CD4-positive, alpha-beta T cell treated with Interleukin-15 for 4 hours (primary cell): ENCODE data around the gene SCGN.

Experiments used
- DNase-seq: peaks from one replicate; pipeline ENCODE4 v3.0.0-alpha.2; 2020; ENCODE audit warnings: low spot score

Gene SCGN

DNA sequence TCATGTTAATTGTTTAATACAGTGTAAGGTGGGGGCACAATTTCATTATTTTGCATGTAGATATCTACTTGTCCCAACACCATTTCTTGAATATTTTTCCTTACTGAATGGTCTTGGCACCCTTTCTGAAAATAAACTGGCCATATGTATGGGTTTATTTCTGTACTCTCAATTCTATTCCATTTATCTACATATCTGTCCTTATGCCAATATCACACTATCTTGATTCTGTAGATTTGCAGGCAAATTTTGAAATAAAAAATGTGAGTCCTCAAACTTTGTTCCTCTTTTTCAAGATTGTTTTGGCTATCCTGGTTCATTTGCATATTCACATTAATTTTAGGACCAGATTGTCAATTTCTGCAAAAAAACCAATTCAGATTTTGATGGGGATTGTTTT lies 34.8 kb downstream of the SCGN start:
- no peak for DNase-seq

DNA sequence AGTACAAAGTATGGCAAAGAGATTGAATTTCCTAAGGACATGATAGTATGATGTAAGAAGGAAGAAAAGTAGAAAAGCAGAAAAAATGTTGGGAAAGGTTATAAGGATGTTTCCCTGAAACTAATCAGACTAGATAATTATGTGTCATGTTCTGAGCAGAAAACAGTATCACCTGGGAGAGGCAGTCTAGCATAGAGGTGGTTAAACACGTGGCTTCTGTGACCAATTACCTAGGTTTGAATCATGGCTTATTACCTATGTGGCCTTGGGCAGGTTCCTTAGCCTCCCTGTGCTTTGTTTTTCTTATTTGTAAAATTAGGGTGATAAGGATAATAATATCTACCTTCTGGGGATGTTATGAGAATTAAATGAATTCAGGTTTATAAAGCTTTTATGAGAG lies 38.0 kb downstream of the SCGN start:
- no peak for DNase-seq

DNA sequence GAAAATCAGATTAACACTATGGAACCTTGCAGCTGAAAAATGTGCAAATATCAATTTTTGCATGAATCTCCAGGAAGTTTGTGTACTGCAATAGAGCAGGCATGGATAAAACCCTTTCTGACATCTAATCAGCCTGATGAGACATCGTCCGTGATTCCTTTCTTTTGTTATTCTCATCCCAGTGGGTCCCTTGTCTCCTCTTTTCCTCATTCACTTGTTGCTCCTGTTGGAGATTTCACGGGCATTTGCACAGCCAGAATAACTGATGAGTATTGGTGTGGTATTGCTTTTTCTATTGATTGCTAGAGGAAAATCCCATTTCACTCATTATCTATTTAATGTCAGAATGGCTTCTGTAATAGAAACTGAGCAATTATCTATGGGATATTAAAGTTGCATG lies 39.9 kb downstream of the SCGN start:
- DNase-seq = no peak

- DNase-seq = no peak
Observed at GRCh38 chr6:25692472-25692871, 40.5 kb downstream of the SCGN start.

GRCh38 chr6:25694366-25694765 lies 42.4 kb downstream of the SCGN start:
- no peak for DNase-seq

- DNase-seq = no peak
Observed at GRCh38 chr6:25695671-25696070, 43.7 kb downstream of the SCGN start.

DNA sequence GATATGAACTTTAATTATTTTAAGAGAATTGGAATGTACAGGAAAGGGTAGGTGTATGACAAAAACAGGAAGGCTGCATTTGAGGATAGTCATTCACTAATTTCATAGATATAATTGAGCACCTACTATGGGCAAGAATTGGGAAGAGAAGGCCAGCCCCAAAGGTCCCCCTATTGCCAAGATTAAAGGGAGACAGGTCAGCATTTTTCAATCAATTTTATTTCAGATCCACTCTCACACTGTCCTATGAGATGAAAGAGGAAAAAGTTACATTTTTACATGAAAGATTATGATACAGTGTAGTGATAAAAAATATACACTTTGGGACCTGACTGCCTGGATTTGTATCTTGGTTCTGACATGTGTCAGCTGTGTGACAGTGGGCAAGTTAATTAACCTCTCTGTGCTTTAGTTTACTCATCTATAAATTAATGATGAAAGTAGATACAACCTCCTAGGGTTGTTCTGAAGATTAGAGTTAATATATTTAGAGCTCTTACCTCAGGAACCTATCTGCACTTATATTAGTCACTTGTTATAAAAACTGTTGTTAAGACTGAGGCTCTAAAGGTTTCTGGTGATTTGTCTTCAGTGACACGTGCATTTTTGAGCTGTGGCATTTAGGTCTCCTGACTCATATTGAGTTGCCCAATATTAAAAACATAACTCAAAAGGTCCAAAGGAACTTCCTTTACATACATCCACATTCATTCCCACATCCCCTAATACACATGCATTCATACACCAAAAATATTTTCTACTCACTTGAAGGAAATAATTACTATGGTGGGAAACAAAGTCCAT lies 45.7 kb downstream of the SCGN start:
- no peak for DNase-seq

DNA sequence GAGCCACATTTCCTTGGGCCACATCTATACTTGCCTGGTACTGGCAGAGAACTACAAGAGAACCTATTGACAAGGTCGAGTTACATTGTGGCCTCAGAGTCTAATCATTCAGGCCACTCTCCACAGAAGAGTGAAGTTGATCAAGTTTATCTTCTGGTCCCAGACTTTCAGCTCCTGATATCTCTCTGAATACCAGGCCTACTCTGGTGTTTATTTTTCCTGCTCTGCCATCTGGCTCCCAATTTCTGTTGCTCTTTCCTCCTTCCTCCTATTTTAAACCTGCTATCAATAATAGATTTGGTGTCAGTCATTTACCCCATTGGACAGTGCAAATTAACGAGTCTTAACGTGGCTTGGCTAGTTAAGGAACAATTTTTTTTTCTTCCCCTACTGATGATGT lies 46.6 kb downstream of the SCGN start:
- no peak for DNase-seq

DNA sequence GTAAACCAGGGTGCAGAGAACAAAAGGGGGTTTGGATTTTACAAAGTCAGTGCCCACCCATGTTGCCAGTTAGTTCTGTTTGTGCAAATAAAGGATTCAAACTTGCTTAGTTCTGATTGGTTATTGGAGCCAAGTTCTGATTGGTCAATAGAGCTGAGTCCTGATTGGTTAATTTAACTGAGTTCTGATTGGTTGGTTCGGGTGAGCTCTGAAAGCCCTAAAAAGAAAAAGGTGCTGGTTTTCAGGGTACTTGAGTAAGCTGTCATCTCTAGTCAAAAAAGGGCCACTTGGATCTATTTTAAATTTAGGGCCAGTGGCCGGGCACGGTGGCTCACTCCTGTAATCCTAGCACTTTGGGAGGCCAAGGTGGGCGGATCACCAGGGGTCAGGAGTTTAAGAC lies 47.6 kb downstream of the SCGN start:
- no peak for DNase-seq

GRCh38 chr6:25700761-25701160 lies 48.7 kb downstream of the SCGN start:
- no peak for DNase-seq

- DNase-seq = no peak
Observed at GRCh38 chr6:25701807-25702206, 49.8 kb downstream of the SCGN start.

DNA sequence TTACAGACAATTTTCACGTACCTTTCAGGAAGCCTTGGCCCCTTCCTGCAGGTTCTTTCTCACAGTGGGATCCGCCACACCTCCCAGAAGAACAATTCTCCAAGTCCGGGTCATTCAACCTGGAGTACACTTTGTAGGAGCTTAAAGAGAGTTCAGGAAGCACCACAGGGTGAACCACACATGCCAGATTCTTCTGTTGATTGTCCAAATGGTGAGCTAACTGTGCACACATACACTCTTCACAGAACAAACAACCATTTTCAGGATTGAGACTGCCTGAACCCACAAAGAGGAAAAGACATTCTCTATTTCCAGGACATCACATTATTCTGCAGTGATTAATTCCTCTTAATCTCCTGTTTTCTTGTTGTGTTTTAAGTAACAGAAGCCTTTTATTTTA lies 51.0 kb downstream of the SCGN start:
- DNase-seq = no peak

- DNase-seq = no peak
Observed at GRCh38 chr6:25704001-25704400, 52.0 kb downstream of the SCGN start.

- DNase-seq = no peak
Observed at GRCh38 chr6:25706314-25707014, 54.4 kb downstream of the SCGN start.

- DNase-seq = no peak
Observed at GRCh38 chr6:25709761-25710160, 57.7 kb downstream of the SCGN start.

- no peak for DNase-seq
Observed at GRCh38 chr6:25710287-25710686, 58.3 kb downstream of the SCGN start.

DNA sequence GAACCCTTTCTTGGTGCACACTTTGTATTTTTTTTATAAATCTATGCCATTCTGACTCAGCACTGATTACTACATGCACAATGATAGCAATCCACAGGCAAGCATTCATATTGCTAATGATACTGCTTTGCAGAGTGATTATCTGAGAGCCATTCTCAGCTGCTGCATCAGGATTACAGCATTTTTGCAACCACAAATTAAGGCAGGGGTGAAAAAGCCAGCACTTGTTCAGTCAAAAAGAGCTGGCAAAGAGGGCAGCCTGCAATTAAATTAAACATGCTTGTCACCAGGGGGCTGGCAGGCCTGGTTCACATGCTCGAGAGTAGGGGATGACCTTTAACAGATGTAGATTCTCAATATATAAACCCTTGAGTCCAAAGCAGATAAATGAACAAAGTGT lies 61.8 kb downstream of the SCGN start:
- no peak for DNase-seq

DNA sequence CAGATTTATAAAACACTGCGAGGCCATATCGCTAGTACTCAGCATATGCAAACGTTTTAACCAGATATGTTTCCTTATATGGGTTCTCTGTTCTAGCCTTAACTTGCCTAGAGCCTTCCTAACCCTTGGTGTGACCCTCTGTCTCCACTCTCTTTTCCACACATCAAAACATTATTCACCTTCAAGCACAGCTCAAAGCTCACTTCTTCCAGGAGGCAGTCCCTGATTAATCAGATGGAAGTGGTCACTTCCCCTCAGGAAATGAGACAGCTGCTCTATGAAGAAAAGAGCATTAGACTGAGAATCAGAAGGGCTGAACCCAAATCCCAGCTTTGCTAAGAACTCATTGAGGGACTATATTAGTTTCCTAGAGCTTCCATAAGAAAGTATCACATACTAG lies 62.8 kb downstream of the SCGN start:
- no peak for DNase-seq

GRCh38 chr6:25715794-25716193 lies 63.8 kb downstream of the SCGN start:
- DNase-seq = no peak

DNA sequence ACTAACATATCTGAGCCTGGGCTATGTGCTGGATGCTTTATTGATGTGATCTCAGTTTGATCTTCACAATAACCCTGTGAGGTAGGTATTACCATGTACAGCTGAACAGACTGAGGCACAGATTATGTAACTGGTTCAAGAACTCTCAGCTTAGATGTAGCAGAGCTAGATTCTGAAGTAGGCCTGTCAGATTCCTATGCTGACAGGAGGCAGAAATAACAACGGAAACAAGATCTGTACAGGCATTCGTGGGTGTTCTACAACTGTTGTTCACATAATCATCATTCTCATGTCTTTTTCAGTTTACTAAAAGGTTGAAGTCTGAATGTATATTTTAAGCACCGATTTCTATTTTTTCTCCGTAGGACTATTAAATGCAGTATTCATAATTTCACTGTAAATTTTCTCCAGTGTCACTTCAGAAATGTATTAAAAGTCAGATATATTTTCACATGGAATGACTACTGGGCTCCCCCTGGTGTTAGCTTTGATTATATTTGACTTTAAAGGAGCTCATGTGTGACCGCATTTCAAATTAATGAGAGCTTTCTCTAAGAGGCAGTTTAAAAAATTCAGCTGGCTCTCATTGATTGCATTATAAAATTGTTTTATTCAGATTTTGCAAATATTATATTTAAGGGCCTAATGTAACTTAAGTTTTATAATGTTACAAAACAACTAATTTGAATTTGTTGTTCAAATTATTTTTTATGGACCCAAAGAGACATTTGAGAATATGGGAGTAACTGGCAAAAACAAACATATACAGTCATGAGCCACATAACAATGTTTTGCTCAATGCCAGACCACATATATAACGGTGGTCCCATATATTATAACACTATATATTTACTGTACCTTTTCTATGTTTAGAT lies 66.1 kb downstream of the SCGN start:
- peak; percentile 24 for DNase-seq

DNA sequence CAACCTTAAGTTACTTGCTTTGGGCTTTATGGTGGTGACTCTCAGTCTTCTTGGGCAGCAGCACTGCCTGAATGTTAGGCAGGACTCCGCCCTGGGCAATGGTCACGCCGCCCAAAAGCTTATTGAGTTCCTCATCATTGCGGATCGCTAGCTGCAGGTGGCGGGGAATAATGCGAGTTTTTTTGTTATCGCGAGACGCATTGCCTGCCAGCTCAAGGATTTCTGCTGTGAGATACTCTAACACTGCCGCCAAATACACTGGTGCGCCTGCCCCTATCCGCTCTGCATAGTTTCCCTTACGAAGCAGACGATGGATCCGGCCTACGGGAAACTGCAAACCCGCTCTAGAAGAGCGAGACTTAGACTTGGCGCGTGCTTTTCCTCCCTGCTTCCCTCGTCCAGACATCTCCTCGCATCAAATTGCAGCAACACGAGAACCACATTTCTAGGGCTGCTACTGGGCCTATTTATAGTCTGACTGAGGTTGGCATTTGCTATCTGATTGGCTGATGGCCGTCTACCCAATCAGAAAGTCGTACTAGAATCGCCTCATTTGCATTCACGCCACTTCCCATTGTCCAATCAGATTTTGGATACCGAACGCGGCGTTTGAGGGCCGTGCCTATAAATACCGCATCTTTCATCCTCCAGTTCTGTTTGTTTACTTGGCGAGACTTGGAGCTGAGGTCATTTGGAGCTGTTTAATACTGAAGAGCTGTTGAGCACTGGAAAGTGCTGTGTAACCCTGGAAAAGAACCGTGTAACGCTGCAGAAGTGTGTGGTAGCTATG lies 74.3 kb downstream of the SCGN start:
- no peak for DNase-seq

DNA sequence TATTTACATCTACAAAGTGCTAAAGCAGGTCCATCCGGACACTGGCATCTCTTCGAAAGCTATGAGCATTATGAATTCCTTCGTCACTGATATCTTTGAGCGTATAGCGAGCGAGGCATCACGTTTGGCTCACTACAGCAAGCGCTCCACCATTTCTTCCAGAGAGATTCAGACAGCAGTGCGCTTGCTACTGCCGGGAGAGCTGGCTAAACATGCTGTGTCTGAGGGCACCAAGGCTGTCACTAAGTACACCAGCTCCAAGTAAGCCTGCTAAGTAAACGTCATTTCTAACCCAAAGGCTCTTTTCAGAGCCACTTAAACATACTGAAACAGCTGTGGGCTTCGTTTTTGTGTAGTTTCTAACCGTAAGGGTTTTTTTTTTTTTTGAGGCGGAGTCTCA lies 75.0 kb downstream of the SCGN start:
- DNase-seq = no peak
